ENCODE measurements around the gene NES.

The NES gene

DNA sequence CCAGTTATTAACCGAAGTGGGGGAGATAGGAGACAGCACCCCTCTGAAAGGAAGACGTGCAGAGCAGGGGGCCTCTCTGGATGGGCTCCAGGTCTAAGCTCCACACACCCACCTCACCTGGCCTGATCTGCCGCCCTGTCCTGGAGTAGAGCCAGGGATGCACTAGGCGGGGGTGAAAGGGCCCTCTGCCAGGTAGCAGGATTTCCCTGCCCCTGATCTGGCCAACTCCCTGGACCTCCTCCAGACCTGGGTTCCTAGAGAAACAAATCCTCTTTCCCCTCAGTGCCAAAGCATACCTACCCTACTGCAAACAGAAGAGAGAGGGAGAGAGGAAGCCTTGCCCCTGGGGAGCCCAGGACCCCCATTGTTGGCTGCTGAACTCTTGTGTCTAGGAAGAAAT is 26.1 kb upstream of the NES start:
- DNase-seq, result no peak

DNA sequence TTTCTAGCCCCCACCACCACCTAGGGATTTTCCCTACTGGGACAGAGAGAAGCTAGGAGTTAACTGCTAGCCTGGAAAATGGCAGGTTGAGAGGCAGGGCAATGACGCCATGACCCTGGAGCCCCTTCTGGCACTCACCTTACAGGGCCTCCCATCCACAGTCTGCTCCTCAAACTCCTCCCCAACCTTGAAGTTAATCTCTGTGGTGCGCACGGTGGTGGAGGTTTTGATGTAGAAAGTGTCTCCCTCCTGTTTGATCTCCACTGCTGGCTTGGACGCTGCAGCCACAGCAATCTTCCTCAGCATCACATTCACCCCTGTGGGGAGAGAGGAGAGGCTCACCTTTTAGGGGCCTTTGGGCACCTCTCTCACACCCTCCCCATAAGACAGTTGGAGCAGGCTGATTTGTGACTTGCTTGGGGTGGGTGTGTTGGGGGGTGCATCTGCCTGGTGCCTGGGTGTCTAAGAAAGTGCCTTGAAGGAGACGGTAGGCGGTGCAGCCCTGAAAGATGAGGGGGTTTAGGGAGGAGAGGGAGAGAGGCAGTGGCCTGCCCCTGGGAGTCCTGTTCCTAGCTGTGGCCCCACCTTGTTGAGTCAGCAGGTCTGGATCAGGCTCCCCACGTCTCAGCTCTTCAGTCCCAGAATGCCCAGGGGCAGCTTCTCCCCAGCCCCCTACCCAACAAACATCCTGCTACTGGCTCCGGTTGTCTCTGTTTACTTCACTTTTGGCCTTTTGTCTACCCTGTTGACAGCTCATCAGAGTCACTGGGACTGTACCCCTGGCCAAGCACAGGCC is 23.7 kb upstream of the NES start:
- DNase-seq, result no peak

DNA sequence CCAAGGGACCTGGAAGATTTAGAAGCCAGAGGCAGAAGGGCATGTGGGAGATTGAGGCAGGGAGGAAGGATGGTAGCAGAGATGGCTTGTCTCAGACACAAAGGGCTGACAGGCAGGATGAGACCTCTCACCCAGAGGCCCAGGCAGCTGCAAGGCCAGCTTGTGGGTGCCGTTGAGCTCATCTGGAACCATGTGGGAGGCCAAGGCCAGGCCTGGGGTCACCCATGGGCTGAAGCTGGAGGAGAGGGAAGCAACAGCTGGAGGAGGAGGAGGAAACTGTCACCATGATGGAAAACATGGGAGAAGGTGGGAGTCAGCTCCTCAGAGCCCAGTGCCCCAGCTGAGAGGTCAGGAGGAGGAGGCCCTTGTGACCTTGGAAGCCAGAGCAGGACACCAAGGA is 21.8 kb upstream of the NES start:
- DNase-seq, result no peak

DNA sequence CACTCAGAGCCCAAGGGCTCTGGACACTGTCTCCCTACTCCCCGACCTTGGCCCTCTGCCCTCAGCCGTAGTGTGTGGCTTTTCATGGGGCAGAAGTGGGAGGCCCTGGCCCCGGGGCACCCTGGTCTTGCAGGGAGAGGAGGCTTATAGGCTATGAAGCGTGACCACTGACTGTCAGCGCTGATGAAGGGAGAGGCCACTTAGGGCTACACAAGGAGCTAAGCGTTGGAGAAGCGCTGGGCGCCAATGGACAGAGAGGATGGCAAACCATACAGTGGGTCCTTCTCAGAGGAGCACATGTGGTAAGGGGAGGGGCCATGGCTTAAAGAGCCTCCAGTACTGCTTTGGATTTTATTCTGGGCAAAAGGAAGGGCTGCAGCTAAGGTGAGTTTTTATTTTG is 20.3 kb upstream of the NES start:
- DNase-seq, result no peak

DNA sequence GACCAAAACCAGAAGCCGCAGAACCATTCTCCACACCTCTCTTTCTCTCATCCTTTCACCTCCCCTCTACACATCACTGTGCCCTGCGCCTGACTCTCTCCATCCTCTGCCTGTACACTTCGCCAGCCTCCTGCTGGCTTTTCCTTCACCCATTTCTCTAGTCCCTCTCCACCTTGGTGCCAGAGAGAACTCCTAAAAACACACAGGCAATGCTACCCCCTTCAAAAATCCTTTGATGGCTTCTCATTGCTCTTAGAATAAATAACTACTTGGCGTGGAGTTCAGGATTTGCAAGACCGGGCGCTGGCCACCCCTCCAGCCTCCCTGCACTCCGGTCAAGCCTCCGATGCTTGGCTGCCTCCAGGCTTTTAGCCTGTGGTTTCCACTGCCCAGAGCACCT is 19.5 kb upstream of the NES start:
- no peak for DNase-seq

DNA sequence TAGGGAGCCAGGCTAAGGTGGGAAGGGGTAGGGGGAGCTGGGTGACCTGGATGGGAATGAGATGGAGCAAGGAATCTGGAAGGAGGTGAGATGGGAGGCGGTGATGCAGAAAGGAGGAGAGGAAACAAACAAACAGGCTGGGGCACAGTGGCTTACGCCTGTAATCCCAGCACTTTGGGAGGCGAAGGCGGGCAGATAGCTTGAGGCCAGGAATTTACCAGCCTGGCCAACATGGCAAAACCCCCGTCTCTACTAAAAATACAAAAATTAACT is 17.4 kb upstream of the NES start:
- DNase-seq, result no peak

DNA sequence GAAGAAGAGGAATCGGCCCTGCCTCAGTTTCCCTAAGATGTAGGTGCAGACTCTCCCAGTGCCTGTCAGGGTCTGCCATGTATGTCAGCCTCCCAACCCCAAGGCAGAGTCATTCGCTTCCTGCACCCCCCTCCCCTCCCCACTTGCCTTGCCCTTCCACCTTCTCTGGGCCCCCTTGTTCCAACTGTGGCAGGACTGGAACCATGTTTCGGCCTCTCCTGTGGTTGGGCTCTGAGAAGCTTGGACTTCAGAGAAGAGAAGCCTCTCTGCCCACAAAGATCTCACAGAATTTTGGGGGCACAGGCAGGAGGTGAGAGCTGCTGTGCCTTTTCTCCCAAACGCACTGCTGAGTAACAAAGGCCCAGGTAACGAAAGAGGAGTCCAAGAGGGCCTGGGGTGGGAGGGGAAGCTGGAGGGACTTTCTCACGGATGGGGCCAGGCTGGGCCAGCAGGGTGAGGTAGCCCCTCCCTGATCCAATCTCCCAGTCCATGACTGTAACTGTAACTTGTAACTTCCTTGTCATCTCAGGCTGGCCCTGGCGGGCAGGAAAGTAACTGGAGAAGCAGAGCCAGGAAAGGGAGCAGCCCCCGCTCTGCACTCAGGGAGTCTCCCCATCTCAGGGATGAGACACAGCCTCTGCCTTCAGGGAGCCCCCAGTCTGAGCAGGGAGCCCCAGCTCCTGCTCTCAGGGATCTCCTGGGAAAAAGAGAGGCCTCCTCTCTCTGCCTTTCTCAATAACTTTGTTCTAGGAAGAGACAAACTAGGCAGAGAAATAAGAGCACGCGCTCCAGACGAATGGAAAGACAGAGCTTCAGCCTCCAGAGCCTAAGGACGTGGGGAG is 16.9 kb upstream of the NES start:
- DNase-seq, result no peak

DNA sequence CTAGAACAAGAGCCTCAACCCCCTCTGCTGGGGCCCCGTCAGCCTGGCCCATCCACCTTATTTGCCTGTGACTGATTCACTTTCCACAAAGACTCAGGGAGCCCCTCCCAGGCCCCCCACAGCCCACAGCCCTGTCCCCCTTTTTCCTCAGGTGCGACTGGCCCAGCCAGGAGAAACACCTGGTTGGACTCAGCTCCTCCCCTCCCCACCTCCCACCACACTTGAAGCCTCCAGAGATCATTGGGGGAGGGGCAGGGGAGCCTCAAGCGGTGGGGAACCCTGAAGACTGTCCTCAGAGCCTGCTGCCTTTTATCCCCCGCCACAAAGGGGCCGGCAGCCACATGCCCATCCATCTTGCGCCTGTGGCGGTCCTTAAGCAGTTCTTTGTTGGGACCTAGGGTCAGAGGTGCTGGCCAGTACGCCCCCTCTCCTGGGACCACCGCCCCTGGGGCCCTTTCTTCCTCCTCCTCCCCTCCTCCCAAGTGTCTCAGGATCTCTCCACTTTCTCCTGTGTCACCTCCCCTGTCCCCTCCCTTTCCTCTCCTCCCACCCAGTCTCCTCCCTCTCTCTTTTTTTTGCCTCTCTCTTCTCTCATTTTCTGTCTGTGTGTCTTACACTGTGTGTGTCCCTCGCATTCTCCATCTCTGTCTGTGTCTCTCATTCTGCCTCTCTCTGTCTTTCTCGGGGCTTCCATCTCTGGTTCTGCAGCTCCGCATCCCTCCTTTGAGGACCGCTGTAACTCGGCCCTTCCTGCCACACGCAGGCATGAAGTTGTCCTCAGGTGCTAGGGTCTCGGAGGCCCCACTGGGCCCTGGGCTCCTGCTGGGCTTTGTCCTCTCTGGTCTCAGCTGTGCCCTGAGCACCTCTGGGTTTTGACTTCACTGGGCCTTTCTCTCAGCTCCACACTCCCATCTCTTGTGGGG is 16.0 kb upstream of the NES start:
- DNase-seq, result no peak

DNA sequence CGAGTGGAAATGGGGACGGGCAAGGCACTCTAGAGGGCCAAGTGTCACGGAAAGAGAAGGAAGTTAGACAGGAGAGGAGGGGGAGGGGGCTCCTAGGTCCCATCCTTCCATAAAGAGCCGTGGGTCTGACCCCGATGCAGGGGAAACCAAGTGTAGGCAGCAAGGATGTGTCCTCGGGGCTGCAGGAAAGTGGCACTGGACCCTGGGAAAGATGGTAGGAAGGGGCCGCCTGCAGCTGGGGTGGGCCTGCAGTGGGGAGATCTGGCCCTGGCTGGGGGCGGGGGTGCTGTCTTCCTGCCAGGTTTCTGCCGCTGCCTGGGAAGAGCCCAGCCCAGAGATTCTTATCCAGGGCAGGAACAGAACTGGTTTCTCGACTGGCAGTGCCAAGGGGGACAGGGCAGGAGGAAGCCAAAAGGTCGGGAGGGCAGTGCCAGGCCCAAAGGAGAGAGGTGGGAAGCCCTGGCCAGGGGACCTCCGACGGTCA is 15.3 kb upstream of the NES start:
- DNase-seq, result no peak

DNA sequence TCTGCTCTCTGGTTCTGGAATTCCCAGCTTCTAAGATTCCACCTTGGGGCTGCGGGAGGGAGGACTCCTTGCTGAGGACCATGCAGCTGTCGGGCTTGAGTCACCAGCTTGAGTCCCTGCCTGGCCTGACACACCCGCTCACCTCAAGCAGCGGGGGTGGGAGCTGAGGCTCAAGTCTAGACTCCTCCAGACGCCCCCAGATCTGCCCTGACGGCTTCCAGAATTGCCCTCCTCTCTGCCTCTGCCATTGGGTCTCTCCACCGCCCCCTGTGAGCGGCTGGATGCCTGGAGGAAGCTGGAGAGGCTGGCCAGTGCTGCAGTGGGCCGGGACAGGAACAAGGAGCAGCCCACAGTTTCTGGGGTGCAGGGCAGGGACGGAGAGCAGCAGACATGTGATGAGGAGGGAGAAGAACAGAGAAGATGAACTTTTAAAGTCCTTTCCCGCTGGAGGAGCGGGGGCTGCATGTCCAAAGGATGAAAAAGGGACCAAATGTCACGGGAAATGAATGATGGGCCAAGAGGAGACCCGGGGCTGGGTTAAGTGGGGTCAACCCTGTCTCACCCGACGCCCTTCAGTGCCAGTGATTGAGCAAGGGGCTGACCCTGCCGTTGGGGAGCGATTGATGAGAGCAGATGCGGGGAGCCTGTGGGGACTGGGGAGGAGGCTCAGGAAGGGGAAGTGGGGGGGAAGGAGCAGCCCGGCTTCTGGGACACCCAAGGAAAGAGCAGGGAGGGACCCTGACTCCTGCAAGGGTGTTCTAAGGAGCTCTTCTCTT is 14.6 kb upstream of the NES start:
- DNase-seq, result no peak

DNA sequence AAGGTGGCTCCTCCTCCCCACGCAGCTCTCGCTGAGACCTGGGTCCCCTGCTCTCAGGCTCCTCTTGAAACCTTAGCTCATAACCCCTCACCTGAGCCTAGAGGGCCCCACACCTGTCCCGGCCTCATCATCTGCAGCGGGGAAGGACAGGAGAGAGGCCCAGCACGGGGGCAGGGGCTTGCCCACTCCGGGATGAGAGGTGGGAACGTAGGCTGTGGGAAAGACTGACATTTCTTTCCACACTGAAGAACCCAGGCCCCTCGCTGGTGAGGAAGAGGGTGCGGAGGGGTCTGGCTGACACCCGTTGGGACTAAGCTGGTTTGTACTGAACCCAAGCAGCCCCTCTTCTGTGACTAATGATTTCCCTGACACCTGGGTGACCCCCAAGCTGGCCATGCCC is 14.0 kb upstream of the NES start:
- no peak for DNase-seq

DNA sequence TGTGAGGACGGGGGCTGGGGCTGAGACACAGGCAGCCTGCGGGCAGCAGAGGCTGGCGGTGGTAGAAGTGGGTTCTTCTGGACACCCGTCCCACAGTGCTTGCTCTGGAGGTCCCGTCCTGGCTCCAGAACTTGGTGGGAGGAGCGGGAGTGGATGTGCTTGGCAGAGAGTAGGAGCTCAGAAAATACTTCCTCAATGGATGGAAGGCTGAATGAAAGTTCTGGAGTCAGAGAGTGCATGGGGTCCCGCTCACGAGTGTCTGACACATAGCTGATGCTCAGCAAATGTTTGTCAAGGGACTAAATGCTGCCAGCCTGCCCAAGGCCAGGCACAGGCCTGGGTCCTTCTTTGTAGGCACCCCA is 13.4 kb upstream of the NES start:
- no peak for DNase-seq

DNA sequence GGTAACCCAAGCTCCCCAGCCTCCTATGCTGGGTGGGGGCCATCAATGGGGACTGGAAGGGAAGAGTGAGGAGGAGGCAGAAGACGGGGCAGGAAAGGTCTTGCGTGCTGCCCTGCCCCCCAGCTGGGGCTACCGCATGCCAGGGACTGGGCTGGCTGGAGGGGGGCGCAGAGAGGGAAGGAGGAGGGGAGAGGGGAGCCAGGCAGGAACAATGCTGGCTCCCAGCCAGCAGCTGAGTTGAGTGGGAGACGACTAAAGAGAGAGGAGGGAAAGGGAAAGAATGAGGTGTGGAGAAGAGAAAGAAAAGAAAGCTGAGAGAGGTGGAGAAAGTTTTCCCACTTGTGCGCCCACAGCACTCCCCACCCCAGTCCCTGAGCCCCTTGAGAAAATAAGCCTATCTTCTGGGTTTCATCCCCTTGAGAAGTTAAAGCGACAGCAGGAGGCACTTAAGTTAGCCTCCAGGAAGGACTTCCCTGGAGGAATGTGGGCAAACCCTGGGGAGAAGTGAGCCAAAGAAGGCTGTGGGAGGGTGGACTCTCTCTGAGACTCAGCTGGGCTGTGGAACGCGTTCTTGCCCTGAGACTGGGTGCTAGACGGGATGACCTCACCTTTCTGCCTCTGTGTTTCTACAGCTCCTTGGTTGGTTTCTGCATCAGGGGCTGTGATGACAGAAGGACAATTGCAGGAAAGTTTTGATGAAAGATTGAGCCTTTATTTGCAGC is 12.9 kb upstream of the NES start:
- DNase-seq, result no peak

DNA sequence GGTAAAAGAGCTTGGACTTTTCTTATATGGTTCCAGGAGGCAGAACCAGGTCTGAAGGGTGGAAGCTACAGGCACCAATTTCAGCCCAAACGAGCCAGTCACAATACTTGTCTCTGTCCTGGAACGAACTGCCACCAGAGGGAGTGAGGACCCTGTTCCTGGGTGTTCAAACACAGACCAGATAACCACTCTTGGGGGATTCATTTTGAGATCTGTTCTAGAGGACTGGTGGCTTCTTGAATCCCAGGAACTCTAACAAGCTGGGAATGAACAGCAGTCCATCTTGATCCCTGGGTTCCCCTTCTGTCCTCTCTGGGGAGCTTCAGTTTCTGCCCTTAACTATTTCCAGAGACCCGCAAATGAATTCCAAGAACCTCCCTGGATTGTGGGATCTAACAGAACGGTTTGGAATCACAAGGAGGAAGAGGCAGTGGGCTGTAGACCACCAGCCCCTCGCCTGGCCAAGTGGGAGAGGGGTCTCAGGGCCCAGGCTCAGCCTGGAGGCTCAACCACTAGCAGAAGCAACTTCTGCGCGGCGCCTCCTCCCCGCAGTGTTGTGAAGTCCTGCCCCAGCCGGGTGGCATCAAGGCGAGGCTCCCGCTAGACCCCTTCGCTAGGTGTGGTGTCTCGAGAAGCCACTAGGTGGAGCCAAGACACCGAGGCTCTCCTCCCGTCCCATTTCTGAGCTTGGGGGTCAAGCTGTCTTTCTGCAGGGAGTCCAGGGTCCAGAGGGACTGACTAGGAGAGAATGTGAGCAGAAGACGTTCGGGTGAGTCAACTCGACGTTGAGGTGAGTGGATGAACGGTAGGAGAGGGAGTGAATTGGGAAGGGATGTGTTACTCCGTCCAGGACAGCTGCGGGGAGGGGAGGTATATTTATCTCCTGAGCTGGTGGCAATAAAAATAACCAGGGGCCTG is 12.1 kb upstream of the NES start:
- DNase-seq, result peak; percentile 71

DNA sequence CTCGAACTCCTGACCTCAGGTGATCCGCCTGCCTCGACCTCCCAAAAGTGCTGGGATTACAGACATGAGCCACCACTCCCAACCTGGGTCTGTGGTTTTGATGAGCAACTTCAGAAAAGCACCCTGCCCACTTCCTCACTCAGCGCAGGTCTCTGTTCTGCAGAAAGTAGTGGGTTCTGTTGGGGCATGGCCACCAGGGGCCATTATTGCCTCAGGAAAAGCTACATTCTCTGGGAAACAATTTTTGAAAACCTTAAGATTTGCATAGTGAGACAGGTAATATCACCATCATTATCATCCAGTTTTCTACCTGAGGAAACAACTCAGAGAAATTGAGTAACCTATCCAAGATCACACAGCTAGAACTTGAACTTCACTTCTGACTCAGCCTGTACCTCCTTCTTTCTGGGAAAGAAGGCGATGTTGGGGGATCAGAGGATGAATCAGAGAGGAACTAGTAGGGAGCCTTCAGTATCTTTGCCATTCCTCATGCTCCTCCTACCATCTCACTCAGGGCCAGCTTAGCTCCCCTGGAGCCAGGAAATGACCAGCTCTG is 7.1 kb upstream of the NES start:
- DNase-seq, result no peak

DNA sequence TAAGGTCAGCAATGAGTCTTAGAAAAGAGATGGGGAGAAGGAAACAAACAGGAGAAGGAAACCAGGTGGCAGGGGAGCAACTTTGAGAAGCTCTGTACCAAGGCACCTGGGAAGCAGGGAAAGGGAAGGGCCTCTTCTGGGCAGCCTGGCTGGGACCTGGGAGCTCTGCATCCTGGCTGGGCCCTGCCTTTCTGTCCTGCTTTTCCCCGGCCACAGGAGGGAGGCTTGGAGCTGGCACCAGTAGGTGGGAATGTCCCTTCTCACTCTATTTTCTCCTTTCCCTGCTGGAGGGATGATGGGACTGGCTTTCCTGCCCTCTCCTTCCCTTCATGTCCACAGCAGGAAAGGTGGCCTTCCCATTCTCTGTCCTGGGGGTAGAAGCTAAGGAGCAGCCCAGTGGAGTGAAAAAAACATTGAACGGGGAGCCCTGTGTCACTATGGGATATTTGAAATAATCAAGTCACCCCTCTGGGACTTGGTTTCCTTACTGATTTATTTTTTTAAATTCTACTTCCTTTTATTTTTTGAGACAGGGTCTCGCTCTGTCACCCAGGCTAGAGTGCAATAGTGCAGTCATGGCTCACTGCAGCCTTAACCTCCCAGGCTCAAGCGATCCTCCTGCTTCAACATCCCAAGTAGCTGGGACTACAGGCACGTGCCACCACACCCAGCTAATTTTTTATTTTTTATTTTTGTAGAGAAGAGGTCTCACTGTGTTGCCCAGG is 5.1 kb upstream of the NES start:
- DNase-seq, result no peak

DNA sequence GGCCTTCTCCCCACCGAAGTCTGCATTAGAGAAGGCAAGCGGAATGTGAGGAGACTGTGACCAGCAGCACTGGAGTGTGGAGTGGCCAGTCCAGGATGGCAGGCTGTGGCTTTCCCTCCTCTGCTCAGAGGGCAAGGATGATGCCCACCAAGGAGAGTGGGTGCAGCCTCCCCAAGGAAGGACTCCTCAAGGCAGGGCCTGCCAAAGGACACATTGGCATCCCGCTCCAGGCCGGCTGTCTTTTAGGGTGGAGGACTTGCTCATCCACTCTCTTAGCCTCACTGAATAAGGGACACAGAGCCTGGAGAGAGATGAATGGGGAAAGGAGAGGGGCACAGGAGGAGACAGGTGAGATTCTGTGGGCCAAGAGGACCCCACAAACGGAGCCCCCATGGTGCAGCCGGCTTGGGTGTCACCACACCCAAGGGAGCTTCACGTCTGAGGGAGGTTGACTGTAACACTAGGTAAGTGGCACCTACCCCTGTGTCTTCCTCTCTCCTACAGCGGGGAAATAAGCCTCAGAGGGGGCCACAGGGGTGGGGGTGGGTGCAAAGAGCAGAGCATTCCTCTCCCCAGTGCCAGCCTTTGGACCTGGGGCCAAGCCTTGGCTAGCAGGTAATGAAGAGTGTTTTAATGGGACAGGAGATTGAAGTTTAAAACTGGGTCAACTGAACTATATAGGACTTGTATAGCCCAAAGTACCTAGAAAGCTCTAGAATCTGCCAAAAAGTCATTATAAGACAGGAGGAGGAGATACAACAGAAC is 4.2 kb upstream of the NES start:
- DNase-seq, result no peak

DNA sequence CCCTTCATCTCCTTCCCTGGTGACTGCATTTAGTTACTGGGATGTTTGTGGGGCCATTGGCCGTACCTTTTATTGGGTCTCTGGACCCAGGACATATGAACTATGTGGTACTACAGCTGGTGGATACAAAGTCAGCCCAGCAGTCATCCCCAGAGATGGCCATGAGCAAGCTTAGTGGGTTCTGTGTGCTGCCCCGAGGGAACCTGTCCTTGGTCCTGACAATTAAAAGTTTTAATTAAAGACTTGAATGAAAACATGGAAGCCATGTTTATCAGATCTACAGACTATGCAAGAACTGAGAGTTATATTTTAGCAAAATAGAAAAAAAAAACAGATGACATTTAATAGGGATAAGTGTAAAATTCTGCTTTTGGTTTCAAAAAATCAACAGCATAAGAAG is 2.8 kb upstream of the NES start:
- no peak for DNase-seq

All from stimulated activated naive CD4-positive, alpha-beta T cell treated with Interleukin-2 at 50 U/mL for 16 hours (primary cell).